Natural killer cell treated with Interleukin-12 subunit alpha and Interleukin-12 subunit beta and Interleukin-15 and Interleukin-18, amount 100 ng/mL, for 72 hours (primary cell): ENCODE data around the gene TRAFD1. TPM values are rescaled to one million over a fixed set of nuclear protein-coding genes. Genes with fewer than 3 reads are reported as not detected.
"Not testable (repeated sequence)": the region's sequence is repeated elsewhere in the genome, so short reads cannot be mapped to it uniquely, and the experiment has no call there.

ENCODE experiments used
- ATAC-seq, 2 donors: fragments of 150-1000 bp; cut with Tn5 transposase in 1 of 2; sonication (Bioruptor Pico), chemical (Tn5 transposase) in 1 of 2; 2 replicates each; pipeline ENCODE4 v1.10.0; 2021
- DNase-seq: peaks from one replicate; pipeline ENCODE4 v3.0.0; 2022; ENCODE audit warnings: low spot score
- H3K27ac Mint-ChIP-seq, 2 donors: 1 replicate in 1 of 2; 2 replicates in 1 of 2; pipeline ENCODE4 v1.8.0; 2022; ENCODE audit warnings: mixed read lengths in 2 of 2, mild to moderate bottlenecking in 1 of 2, moderate library complexity in 1 of 2
- H3K27me3 Mint-ChIP-seq, 2 donors: 1 replicate in 1 of 2; 2 replicates in 1 of 2; pipeline ENCODE4 v1.8.0; 2022; ENCODE audit warnings: mixed read lengths in 2 of 2
- H3K36me3 Mint-ChIP-seq: one replicate; pipeline ENCODE4 v1.8.0; 2022; ENCODE audit warnings: mixed read lengths
- H3K4me1 Mint-ChIP-seq, 2 donors: 1 replicate in 1 of 2; 2 replicates in 1 of 2; pipeline ENCODE4 v1.8.0; 2022; ENCODE audit warnings: low read depth in 2 of 2, mixed read lengths in 2 of 2, mild to moderate bottlenecking in 1 of 2
- H3K4me3 Mint-ChIP-seq: one replicate; pipeline ENCODE4 v1.8.0; 2022; ENCODE audit warnings: mixed read lengths
- H3K9me3 Mint-ChIP-seq: 2 replicates; pipeline ENCODE4 v1.8.0; 2022; ENCODE audit warnings: mixed read lengths
- total RNA-seq, 2 donors: library from RNA; stranded (reverse); gene quantifications; one replicate each; pipeline ENCODE4 v1.2.3, GENCODE V29; 2022

Gene TRAFD1
- 10 to 100 TPM; 50.9 to 81.4 TPM for total RNA-seq

- Mint-ChIP-seq H3K27me3 (peaks cover 0 to 5% of the 10 kb centered on the region in 2 donors), H3K4me3 (peak within 1 kb of the TSS; percentile 84), H3K36me3 (peaks cover 6% of the 10 kb centered on the region), H3K9me3 (no peaks in the 10 kb centered on the region), H3K4me1 (peaks cover 22 to 29% of the 10 kb centered on the region in 2 donors), H3K27ac (peak within 1 kb of the TSS; percentile 97 to 98)
- peak; percentile 99 for DNase-seq
- ATAC-seq = peak; percentile 100
These were observed at the start of gene TRAFD1 for GRCh38 chr12:112125250-112125999. TRAFD1 (plus strand) TSS chr12:112125560; CDS start chr12:112130523, 4,963 bp downstream.

- H3K4me3 Mint-ChIP-seq = no peak overlapping the region
- ATAC-seq (no peak), DNase-seq (no peak)
- H3K27me3 Mint-ChIP-seq = no peaks in the 10 kb centered on the region
- peaks cover 19% of the 10 kb centered on the region for H3K36me3 Mint-ChIP-seq
- H3K9me3 Mint-ChIP-seq = no peaks in the 10 kb centered on the region
- H3K27ac Mint-ChIP-seq = peak overlapping the region; percentile 4 to 20
- H3K4me1 Mint-ChIP-seq = peaks cover 19 to 28% of the 10 kb centered on the region in 2 donors
These were observed 38.1 kb upstream of the TRAFD1 start for GRCh38 chr12:112087055-112087850.

GRCh38 chr12:112087851-112088250 is 37.5 kb upstream of the TRAFD1 start:
- ATAC-seq (no peak), DNase-seq (no peak)
- H3K4me1 Mint-ChIP-seq = peaks cover 17 to 25% of the 10 kb centered on the region in 2 donors
- H3K9me3 Mint-ChIP-seq = no peaks in the 10 kb centered on the region
- H3K27ac Mint-ChIP-seq = peak overlapping the region; percentile 4 to 20
- H3K4me3 Mint-ChIP-seq = no peak overlapping the region
- peaks cover 16% of the 10 kb centered on the region for H3K36me3 Mint-ChIP-seq
- no peaks in the 10 kb centered on the region for H3K27me3 Mint-ChIP-seq

GRCh38 chr12:112091563-112091962 is 33.8 kb upstream of the TRAFD1 start:
- ATAC-seq (no peak), DNase-seq (no peak)
- no peaks in the 10 kb centered on the region for H3K27me3 Mint-ChIP-seq
- H3K9me3 Mint-ChIP-seq = no peaks in the 10 kb centered on the region
- H3K27ac Mint-ChIP-seq = no peak overlapping the region
- H3K4me1 Mint-ChIP-seq = peaks cover 15 to 24% of the 10 kb centered on the region in 2 donors
- no peak overlapping the region for H3K4me3 Mint-ChIP-seq
- H3K36me3 Mint-ChIP-seq = peaks cover 12% of the 10 kb centered on the region

- peak overlapping the region; percentile 71 for H3K4me3 Mint-ChIP-seq
- DNase-seq (no peak), ATAC-seq (peak in 1 of 2 donors; percentile 77)
- H3K9me3 Mint-ChIP-seq = no peaks in the 10 kb centered on the region
- H3K27me3 Mint-ChIP-seq = no peaks in the 10 kb centered on the region
- H3K36me3 Mint-ChIP-seq = peaks cover 12% of the 10 kb centered on the region
- peak overlapping the region; percentile 61 to 83 for H3K27ac Mint-ChIP-seq
- H3K4me1 Mint-ChIP-seq = peaks cover 21 to 24% of the 10 kb centered on the region in 2 donors
These were observed 29.3 kb upstream of the TRAFD1 start for GRCh38 chr12:112096070-112096469.

- ATAC-seq = peak; percentile 72 to 93
- peak overlapping the region; percentile 71 for H3K4me3 Mint-ChIP-seq
These were observed 28.7 kb upstream of the TRAFD1 start for GRCh38 chr12:112096667-112097066.

GRCh38 chr12:112097641-112098040 is 27.7 kb upstream of the TRAFD1 start:
- no peak for DNase-seq
- Mint-ChIP-seq H3K9me3 (no peaks in the 10 kb centered on the region), H3K4me1 (peaks cover 25 to 26% of the 10 kb centered on the region in 2 donors), H3K27me3 (no peaks in the 10 kb centered on the region), H3K27ac (no peak overlapping the region), H3K36me3 (peaks cover 16% of the 10 kb centered on the region), H3K4me3 (no peak overlapping the region)
- no peak for ATAC-seq

More at GRCh38 chr12:112096667-112097066, 28.7 kb upstream of the TRAFD1 start:
- H3K27me3 Mint-ChIP-seq = no peaks in the 10 kb centered on the region
- no peak for DNase-seq
- H3K4me1 Mint-ChIP-seq = peaks cover 22 to 26% of the 10 kb centered on the region in 2 donors
- H3K36me3 Mint-ChIP-seq = peaks cover 16% of the 10 kb centered on the region
- no peaks in the 10 kb centered on the region for H3K9me3 Mint-ChIP-seq
- peak overlapping the region; percentile 61 to 83 for H3K27ac Mint-ChIP-seq

- peaks cover 35 to 36% of the 10 kb centered on the region in 2 donors for H3K4me1 Mint-ChIP-seq
- peak overlapping the region; percentile 13 to 29 for H3K27ac Mint-ChIP-seq
- H3K4me3 Mint-ChIP-seq, ATAC-seq, H3K27me3 Mint-ChIP-seq, DNase-seq, H3K9me3 Mint-ChIP-seq: not testable (repeated sequence)
- peaks cover 14% of the 10 kb centered on the region for H3K36me3 Mint-ChIP-seq
These were observed 24.9 kb upstream of the TRAFD1 start for GRCh38 chr12:112100500-112100899.

GRCh38 chr12:112102127-112102526 is 23.2 kb upstream of the TRAFD1 start:
- no peaks in the 10 kb centered on the region for H3K27me3 Mint-ChIP-seq
- ATAC-seq (no peak), DNase-seq (no peak)
- H3K4me3 Mint-ChIP-seq = no peak overlapping the region
- no peaks in the 10 kb centered on the region for H3K9me3 Mint-ChIP-seq
- peaks cover 31 to 32% of the 10 kb centered on the region in 2 donors for H3K4me1 Mint-ChIP-seq
- peaks cover 8% of the 10 kb centered on the region for H3K36me3 Mint-ChIP-seq
- H3K27ac Mint-ChIP-seq = no peak overlapping the region

- not testable (repeated sequence) for H3K27ac Mint-ChIP-seq, H3K9me3 Mint-ChIP-seq, H3K36me3 Mint-ChIP-seq, DNase-seq, H3K4me3 Mint-ChIP-seq, H3K27me3 Mint-ChIP-seq, ATAC-seq
- H3K4me1 Mint-ChIP-seq = peaks cover 37 to 38% of the 10 kb centered on the region in 2 donors
These were observed 22.6 kb upstream of the TRAFD1 start for GRCh38 chr12:112102746-112103145.

- H3K4me1 Mint-ChIP-seq = peaks cover 40 to 42% of the 10 kb centered on the region in 2 donors
- DNase-seq = no peak
- H3K36me3 Mint-ChIP-seq = peaks cover 8% of the 10 kb centered on the region
- no peak overlapping the region for H3K4me3 Mint-ChIP-seq
- H3K27me3 Mint-ChIP-seq = no peaks in the 10 kb centered on the region
- H3K9me3 Mint-ChIP-seq = no peaks in the 10 kb centered on the region
- H3K27ac Mint-ChIP-seq = no peak overlapping the region
- no peak for ATAC-seq
These were observed 21.4 kb upstream of the TRAFD1 start for GRCh38 chr12:112103758-112104503.

GRCh38 chr12:112105891-112106290 is 19.5 kb upstream of the TRAFD1 start:
- H3K27ac Mint-ChIP-seq = peak overlapping the region; percentile 98 to 100
- no peaks in the 10 kb centered on the region for H3K27me3 Mint-ChIP-seq
- peaks cover 5% of the 10 kb centered on the region for H3K36me3 Mint-ChIP-seq
- ATAC-seq (no peak), DNase-seq (no peak)
- H3K4me1 Mint-ChIP-seq = peaks cover 39 to 44% of the 10 kb centered on the region in 2 donors
- peak overlapping the region; percentile 51 for H3K4me3 Mint-ChIP-seq
- no peaks in the 10 kb centered on the region for H3K9me3 Mint-ChIP-seq
